GM21528 (cell line): ENCODE data around the gene SLC36A3.
A peak's percentile ranks its signal among the peaks of the same experiment; 100 is the strongest.
"Not testable (repeated sequence)": the region's sequence is repeated elsewhere in the genome, so short reads cannot be mapped to it uniquely, and the experiment has no call there.

Experiments
- ATAC-seq: cut with Tn5 transposase; IDR thresholded peaks from one replicate; pipeline ENCODE4 v1.9.1; 2021; ENCODE audit warnings: mild to moderate bottlenecking, moderate library complexity; ENCODE audit not compliant: unreplicated experiment, low FRiP score

Gene SLC36A3

GRCh38 chr5:151243127-151243526 lies 60.4 kb downstream of the SLC36A3 start:
- ATAC-seq = no peak

GRCh38 chr5:151240924-151241635 lies 62.5 kb downstream of the SLC36A3 start:
- ATAC-seq = no peak

- ATAC-seq = not testable (repeated sequence)
Observed at GRCh38 chr5:151240268-151240835, 63.2 kb downstream of the SLC36A3 start.

- peak; percentile 47 for ATAC-seq
Observed at GRCh38 chr5:151239237-151239861, 64.2 kb downstream of the SLC36A3 start.

GRCh38 chr5:151238303-151238741 lies 65.2 kb downstream of the SLC36A3 start:
- ATAC-seq = no peak

GRCh38 chr5:151237685-151238084 lies 65.9 kb downstream of the SLC36A3 start:
- no peak for ATAC-seq

GRCh38 chr5:151236888-151237287 lies 66.7 kb downstream of the SLC36A3 start:
- no peak for ATAC-seq

GRCh38 chr5:151235239-151235571 lies 68.4 kb downstream of the SLC36A3 start:
- ATAC-seq = not testable (repeated sequence)

- ATAC-seq = peak; percentile 61
Observed at GRCh38 chr5:151234476-151235238, 68.9 kb downstream of the SLC36A3 start.

- peak; percentile 61 for ATAC-seq
Observed at GRCh38 chr5:151233616-151234085, 69.9 kb downstream of the SLC36A3 start.

- ATAC-seq = no peak
Observed at GRCh38 chr5:151231359-151231758, 72.2 kb downstream of the SLC36A3 start.

GRCh38 chr5:151230048-151230680 lies 73.4 kb downstream of the SLC36A3 start:
- no peak for ATAC-seq

GRCh38 chr5:151228986-151229385 lies 74.6 kb downstream of the SLC36A3 start:
- ATAC-seq = no peak

GRCh38 chr5:151227918-151228447 lies 75.6 kb downstream of the SLC36A3 start:
- no peak for ATAC-seq
